ENCODE results near the gene IQCF2.

DNA sequence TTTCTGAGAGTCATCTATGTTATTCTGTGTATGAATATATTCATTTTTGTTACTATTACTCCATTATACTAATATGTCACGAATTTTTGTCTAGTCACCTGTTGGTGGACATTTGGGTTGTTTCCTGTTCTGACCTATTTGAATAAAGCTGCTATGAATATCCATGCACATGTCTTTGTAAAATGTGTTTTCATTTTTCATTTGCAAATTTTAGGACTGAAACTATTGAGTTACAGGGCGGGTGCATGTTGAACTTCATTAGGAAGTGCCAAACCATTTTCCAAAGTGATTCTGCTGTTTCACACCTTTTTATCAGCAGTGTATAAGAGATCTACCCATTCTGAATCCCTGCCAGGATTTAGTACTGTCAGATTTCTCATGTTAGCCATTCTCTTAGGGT lies 44.7 kb upstream of the IQCF2 start:
- TF ChIP-seq SP1 (IDR thresholded peaks at IDR 0.05) (no peak), HDGF (IDR thresholded peaks at IDR 0.05; ENCODE audit: borderline replicate concordance) (no peak), ELF4 (IDR thresholded peaks at IDR 0.05) (no peak), BHLHE40 (IDR thresholded peaks at IDR 0.05; ENCODE audit: borderline replicate concordance) (no peak), FOXM1 (IDR thresholded peaks at IDR 0.05; ENCODE audit: borderline replicate concordance) (no peak), ZNF384 (IDR thresholded peaks at IDR 0.05) (no peak), SUZ12 (IDR thresholded peaks at IDR 0.05) (no peak), TARDBP (IDR thresholded peaks at IDR 0.05) (no peak)

Measured in HEK293T (cell line).